NT2/D1 (cell line): Measurements from ENCODE around the gene GAK.

Experiments
- DNase-seq: peaks from one replicate; pipeline ENCODE4 v3.0.0-alpha.2; 2011; ENCODE audit warnings: low read depth, low spot score
- H3K27me3 ChIP-seq: 2 replicates; pipeline ENCODE4 v1.6.0; 2011; ENCODE audit warnings: mild to moderate bottlenecking; ENCODE audit not compliant: insufficient read length, insufficient read depth
- H3K36me3 ChIP-seq: 2 replicates; pipeline ENCODE4 v1.6.1; 2011; ENCODE audit warnings: mild to moderate bottlenecking, low read length, mixed read lengths; ENCODE audit not compliant: insufficient read depth, insufficient read length
- H3K4me1 ChIP-seq: 2 replicates; pipeline ENCODE4 v1.5.1; 2011; ENCODE audit not compliant: insufficient read depth, insufficient read length
- H3K4me3 ChIP-seq: 2 replicates; pipeline ENCODE4 v1.5.1; 2011; ENCODE audit warnings: low read depth; ENCODE audit not compliant: insufficient read length
- H3K9ac ChIP-seq: 2 replicates; pipeline ENCODE4 v1.6.0; 2011; ENCODE audit warnings: low read depth; ENCODE audit not compliant: insufficient read length
- H3K9me3 ChIP-seq: 2 replicates; pipeline ENCODE4 v1.5.1; 2011; ENCODE audit warnings: mild to moderate bottlenecking, low read length; ENCODE audit not compliant: insufficient read depth
- SUZ12 ChIP-seq: IDR thresholded peaks from 2 replicates; pipeline ENCODE4 v1.6.1; 2011; ENCODE audit not compliant: insufficient read length, insufficient read depth; ENCODE audit errors: extremely low read depth
- YY1 ChIP-seq: IDR thresholded peaks from 2 replicates; pipeline ENCODE4 v1.6.1; 2011; ENCODE audit not compliant: insufficient read length, insufficient read depth
- ZNF274 ChIP-seq: IDR thresholded peaks from 2 replicates; pipeline ENCODE4 v1.6.1; 2011; ENCODE audit warnings: mild to moderate bottlenecking, low read depth, low read length

The GAK gene

DNA sequence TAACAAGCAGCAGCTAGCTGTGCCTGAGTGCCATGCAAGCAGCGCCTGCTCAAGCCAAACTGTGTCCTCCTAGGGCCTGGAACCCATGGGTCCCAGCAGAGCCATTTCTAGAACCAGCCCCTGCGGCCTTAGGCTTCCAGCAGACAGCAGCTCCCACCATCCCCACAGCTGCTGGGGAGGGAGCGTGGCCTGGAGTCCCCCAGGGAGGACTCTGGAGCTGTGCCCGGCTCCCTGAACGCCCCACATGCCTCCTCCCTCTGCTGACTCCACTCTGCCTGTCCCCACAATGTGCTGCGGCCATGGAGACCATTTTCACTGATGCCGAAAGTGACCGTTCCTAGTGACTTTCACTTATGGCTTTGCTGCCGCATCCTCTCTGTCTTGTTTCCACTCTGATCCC lies 45.9 kb downstream of the GAK start:
- no peak for DNase-seq
- Histone ChIP-seq H3K27me3 (no peaks in the 10 kb centered on the region), H3K4me3 (no peak overlapping the region), H3K36me3 (peaks cover 98% of the 10 kb centered on the region), H3K9me3 (no peaks in the 10 kb centered on the region), H3K4me1 (no peaks in the 10 kb centered on the region), H3K9ac (no peak overlapping the region)
- no peak for TF ChIP-seq SUZ12
- no peak for TF ChIP-seq YY1
- TF ChIP-seq ZNF274, result no peak

DNA sequence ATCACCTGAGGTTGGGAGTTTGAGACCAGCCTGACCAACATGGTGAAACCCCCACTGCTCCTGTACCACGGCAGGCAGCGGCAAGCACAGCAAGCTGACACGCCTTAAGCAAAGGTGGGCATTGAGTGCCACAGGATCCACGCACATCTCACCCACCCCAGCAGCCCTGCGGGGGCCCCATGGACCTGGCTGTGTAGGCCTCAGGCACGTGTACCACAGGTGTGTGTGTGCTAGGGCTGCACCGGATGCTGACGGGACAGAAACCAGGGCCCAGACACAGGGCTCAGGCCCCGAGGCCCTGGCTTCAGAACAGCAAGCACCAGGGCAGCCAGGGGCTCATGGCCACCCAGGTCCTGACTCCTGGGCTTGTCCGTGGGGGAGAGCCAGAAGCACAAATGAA lies 46.8 kb downstream of the GAK start:
- Histone ChIP-seq H3K4me3 (no peak overlapping the region), H3K4me1 (no peaks in the 10 kb centered on the region), H3K36me3 (peaks cover 100% of the 10 kb centered on the region), H3K9me3 (no peaks in the 10 kb centered on the region), H3K9ac (no peak overlapping the region), H3K27me3 (no peaks in the 10 kb centered on the region)
- no peak for DNase-seq
- TF ChIP-seq SUZ12 (no peak), YY1 (no peak), ZNF274 (no peak)

DNA sequence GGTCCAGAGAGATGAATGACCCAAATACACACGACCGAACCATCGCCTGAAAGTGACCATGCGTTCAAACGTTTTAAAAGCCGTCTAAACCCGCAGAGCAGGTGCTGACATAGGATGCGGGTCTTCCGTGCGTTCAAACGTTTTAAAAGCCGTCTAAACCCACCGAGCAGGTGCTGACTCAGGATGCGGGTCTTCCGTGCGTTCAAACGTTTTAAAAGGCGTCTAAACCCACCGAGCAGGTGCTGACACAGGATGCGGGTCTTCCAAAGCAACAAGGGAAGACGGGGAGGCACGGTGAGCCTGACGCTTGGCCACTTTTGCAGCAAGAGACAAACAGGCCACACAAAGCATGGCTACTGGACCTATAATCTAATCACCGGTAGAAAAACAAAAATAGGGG lies 47.2 kb downstream of the GAK start:
- H3K36me3 ChIP-seq, result peaks cover 100% of the 10 kb centered on the region

DNA sequence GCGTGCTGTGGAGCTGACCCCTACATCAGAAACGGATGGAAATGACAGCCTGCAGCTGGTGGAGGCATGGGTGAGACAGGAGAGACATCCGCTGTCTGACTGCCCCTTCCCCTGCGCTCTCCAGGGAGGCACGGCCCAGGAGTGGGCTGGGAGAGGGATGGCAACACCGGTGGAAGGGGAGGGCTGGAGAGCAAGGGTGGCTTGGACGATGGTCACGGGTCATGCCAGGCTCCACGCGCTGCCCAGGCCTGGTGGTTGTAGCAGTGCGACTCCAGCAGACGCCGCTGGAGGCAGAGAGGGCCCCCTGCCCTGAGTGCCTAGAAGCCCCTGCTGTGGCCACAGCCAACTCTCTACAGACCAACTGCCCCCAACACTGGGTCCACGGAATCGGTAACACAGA lies 47.9 kb downstream of the GAK start:
- Histone ChIP-seq H3K4me3 (no peak overlapping the region), H3K27me3 (no peaks in the 10 kb centered on the region), H3K4me1 (no peaks in the 10 kb centered on the region), H3K9me3 (no peaks in the 10 kb centered on the region), H3K36me3 (peaks cover 100% of the 10 kb centered on the region), H3K9ac (no peak overlapping the region)
- DNase-seq, result no peak
- TF ChIP-seq ZNF274 (no peak), YY1 (no peak), SUZ12 (no peak)

More for the DNA sequence above, 47.2 kb downstream of the GAK start:
- Histone ChIP-seq H3K4me1 (no peaks in the 10 kb centered on the region), H3K9me3 (no peaks in the 10 kb centered on the region), H3K9ac (no peak overlapping the region), H3K27me3 (no peaks in the 10 kb centered on the region), H3K4me3 (no peak overlapping the region)
- TF ChIP-seq SUZ12 (no peak), ZNF274 (no peak), YY1 (no peak)
- DNase-seq, result no peak

DNA sequence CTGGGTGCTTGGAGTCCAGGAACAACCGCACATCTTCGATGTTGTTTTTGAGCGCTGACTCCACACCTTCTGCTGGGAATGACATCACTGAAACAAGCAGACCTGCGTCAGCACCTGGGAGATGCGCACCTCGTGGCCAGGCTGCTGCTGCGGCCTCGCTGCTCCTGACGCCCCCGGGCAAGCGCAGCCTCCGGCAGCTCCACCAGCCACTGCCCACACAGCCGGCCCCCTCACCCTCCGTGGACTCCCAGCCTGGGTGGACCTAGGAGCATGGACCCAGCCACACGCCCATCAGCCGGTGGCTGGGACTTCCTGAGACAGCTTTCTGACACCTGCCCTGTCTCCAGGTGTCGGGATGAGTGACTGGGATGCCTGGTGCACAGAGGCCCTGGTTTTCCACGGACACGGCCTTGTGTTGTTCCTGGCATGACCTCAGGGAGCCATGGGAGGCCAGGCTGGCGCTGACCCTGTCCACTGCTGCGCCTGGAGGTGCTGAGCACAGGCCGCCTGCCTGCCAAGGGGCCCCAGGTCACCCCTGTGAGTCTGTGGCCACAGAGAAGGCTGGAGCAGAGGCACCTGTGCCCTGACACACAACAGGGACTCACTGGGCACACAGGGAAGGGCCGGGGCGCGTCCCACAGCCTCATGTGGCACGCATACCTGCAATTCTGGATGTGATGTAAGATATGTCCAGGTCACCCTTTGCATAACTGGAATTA lies 48.6 kb downstream of the GAK start:
- H3K4me1 ChIP-seq, result no peaks in the 10 kb centered on the region
- no peaks in the 10 kb centered on the region for H3K27me3 ChIP-seq
- no peaks in the 10 kb centered on the region for H3K9me3 ChIP-seq
- H3K4me3 ChIP-seq, result no peak overlapping the region
- TF ChIP-seq YY1, result no peak
- TF ChIP-seq ZNF274, result no peak
- TF ChIP-seq SUZ12, result no peak
- H3K36me3 ChIP-seq, result peaks cover 100% of the 10 kb centered on the region
- no peak for DNase-seq
- H3K9ac ChIP-seq, result no peak overlapping the region

DNA sequence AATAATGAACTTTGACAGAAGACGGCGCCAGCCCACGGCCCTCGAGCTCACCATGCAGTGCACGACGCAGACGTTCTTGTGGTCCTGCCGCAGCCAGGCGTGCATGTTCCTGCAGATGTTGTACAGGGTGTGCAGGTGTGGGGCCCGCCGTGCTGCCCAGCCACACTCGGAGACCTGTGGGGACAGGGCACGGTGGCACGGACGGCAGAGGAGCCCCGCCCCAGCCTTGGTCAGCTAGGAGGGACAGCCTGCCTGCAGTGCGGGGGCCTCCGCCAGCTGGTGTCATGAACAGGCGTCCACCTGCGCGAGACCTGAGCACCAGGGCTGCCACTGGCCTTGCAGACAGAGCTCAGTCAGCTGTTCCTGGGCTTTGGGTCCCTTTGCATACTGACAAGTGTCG lies 49.5 kb downstream of the GAK start:
- Histone ChIP-seq H3K27me3 (no peaks in the 10 kb centered on the region), H3K4me1 (no peaks in the 10 kb centered on the region), H3K4me3 (no peak overlapping the region), H3K9ac (no peak overlapping the region), H3K9me3 (no peaks in the 10 kb centered on the region), H3K36me3 (peaks cover 98% of the 10 kb centered on the region)
- no peak for TF ChIP-seq YY1
- TF ChIP-seq ZNF274, result no peak
- no peak for TF ChIP-seq SUZ12
- DNase-seq, result no peak

DNA sequence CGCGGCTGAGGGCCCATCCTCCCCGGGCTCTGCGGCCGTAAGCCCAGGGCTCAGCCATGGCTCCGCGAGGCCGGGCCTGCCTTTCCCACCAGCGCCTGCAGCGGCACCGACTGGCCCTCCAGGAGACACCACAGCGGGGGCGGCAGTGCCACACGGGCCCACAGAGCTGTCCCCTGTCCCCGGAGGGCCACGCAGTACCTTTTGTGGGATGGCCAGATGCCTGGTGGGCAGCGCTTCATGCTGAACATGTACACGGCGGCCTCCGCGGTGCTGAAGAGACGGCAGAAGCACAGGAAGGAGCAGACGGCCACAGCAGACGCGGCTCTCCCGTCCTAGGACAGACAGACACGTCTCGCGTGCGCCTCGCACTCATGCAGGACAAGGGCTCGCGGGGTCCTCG lies 50.4 kb downstream of the GAK start:
- H3K4me1 ChIP-seq, result no peaks in the 10 kb centered on the region
- no peak for DNase-seq
- no peak overlapping the region for H3K4me3 ChIP-seq
- TF ChIP-seq SUZ12 (no peak), ZNF274 (no peak), YY1 (no peak)
- H3K27me3 ChIP-seq, result no peaks in the 10 kb centered on the region
- no peaks in the 10 kb centered on the region for H3K9me3 ChIP-seq
- no peak overlapping the region for H3K9ac ChIP-seq
- H3K36me3 ChIP-seq, result peaks cover 98% of the 10 kb centered on the region

DNA sequence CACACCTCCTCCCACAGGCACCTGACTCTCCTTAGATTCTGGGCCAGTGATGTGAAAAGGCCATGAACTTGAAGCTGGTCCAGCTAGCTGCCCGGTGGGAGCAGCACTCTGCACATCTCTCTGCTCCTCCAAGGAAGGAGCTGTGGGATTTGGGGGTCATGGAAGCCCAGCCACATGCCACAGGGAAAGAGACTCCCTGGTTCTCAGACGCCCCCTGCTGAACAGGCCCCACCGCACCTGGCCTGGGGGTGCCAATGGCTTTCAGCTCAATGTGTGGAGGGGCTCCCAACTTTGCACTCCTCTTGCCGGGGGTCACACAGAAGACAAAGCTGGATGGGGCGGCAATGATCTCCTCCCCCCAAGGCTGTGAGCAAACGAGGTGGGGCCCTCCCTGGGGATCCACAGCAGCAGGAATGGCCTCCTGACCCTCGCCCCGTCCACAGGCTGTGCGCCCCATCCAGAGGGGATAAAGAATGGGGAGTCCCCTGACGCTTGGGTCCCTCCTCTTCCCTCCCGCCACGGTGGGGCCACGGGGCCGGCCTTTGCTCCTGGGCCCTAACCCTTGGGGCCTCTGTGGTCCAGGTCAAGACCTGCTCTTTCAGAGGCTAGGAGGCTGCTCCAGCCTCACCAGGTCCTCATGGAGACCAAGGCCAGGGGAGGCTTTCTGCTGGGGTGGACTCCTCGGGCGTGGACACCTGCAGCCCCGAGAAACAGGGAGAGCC lies 51.3 kb downstream of the GAK start:
- TF ChIP-seq YY1 (no peak), ZNF274 (no peak), SUZ12 (no peak)
- no peak for DNase-seq
- H3K4me3 ChIP-seq, result no peak overlapping the region

More for the DNA sequence above, 51.3 kb downstream of the GAK start:
- no peaks in the 10 kb centered on the region for H3K27me3 ChIP-seq
- no peaks in the 10 kb centered on the region for H3K4me1 ChIP-seq
- H3K9ac ChIP-seq, result no peak overlapping the region
- no peaks in the 10 kb centered on the region for H3K9me3 ChIP-seq
- peaks cover 98% of the 10 kb centered on the region for H3K36me3 ChIP-seq
